ENCODE measurements around the gene ANKRD24. TPM values are rescaled to one million over a fixed set of nuclear protein-coding genes. Genes with fewer than 3 reads are reported as not detected.

Gene ANKRD24
- polyA plus RNA-seq, 1 of the 3 experiments (the other 2 are of a cell fraction): 0.87 TPM

DNA sequence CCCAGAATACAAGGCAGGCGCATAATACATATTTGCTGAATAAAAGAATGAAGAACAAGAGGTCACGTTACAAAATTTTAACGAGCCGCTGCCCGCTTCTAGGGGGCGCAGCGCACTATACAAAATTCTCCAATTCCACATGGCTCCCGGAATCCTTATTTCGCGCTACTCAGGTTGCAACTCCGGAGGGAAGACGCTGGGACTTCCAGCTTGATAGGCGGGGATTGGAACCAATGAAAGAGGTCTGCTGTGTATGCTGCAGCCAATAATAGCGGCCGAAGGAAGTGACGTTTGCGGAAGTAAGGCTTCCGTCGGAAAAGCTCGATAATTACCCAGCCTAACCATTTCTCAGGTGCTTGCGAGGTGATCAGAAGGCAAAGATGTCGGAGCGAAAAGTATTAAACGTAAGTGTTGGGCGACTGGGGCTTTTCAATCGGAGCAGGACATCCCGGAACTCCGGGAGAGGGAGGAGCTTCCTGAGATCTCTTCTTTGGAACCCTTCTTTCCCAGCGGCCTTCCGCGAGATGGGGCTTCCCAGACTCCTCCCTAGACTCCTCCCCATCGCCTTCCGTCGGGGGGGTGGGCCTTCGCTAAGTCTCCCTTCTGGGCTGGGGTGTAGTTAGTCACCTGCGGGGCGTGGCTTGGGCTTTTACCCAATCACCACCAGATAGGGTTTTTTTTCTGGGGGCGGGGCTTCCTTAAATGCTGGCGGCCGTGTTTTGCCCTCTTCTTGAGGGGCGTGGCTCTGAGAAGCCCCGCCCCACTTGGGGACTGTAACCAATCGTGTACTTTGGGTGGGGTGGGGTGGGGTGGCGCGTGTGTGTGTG is 64.5 kb downstream of the ANKRD24 start, which contains the start of gene YJU2 (continued):
- TF ChIP-seq RXRA (IDR thresholded peaks at IDR 0.05; ENCODE audit: borderline replicate concordance, low read depth) (no peak), GABPA (IDR thresholded peaks at IDR 0.05; ENCODE audit: low read depth) (peak; percentile 99), RFX5 (IDR thresholded peaks at IDR 0.05; ENCODE audit: low read length) (peak; percentile 49; the same call in 1 of the 2 replicates), YY1 (IDR thresholded peaks at IDR 0.05; ENCODE audit: low read depth) (peak; percentile 74), GATA2 (CRISPR knock-in tag; IDR thresholded peaks at IDR 0.05) (no peak), NRF1 (IDR thresholded peaks at IDR 0.05; ENCODE audit: low read depth, low read length) (no peak), TAF1 (IDR thresholded peaks at IDR 0.05; ENCODE audit: borderline replicate concordance, low read depth, low read length) (peak; percentile 70), POLR2AphosphoS5 (IDR thresholded peaks at IDR 0.05; ENCODE audit: low read depth, low read length) (peak; percentile 91), SMC3 (IDR thresholded peaks at IDR 0.05; ENCODE audit: low read depth, low read length) (no peak)
- TF ChIP-seq, protein P1, sequence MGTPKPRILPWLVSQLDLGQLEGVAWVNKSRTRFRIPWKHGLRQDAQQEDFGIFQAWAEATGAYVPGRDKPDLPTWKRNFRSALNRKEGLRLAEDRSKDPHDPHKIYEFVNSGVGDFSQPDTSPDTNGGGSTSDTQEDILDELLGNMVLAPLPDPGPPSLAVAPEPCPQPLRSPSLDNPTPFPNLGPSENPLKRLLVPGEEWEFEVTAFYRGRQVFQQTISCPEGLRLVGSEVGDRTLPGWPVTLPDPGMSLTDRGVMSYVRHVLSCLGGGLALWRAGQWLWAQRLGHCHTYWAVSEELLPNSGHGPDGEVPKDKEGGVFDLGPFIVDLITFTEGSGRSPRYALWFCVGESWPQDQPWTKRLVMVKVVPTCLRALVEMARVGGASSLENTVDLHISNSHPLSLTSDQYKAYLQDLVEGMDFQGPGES (IDR thresholded peaks at IDR 0.05; ENCODE audit: low read depth, low read length): no peak; the same call in 1 of the 2 replicates
- TF ChIP-seq, protein P2, sequence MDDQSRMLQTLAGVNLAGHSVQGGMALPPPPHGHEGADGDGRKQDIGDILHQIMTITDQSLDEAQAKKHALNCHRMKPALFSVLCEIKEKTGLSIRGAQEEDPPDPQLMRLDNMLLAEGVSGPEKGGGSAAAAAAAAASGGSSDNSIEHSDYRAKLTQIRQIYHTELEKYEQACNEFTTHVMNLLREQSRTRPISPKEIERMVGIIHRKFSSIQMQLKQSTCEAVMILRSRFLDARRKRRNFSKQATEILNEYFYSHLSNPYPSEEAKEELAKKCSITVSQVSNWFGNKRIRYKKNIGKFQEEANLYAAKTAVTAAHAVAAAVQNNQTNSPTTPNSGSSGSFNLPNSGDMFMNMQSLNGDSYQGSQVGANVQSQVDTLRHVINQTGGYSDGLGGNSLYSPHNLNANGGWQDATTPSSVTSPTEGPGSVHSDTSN (IDR thresholded peaks at IDR 0.05): peak; percentile 100

DNA sequence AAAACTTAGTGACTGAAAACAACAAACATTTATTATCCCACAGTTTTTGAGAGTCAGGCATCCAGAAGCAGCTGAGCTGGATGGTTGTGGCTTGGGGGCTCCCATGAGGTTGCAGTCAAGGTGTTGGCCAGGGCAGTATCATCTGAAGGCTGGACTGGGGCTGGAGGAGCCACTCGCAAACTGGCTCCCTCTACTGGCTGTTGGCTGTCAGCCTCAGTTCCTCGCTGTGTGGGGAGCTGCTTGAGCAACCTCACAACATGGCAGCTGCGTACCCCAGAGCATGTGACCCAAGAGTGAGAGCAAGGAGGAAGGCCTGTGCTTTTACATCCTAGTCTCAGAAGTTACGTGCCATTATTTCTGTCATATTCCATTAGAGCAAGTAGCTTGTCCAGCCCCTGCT is 74.1 kb downstream of the ANKRD24 start:
- H3K9me3 ChIP-seq: 0 out of 2 replicates have a peak, but pooled peaks cover 6% of the 10 kb centered on the region
- no peak overlapping the region for H3K4me3 ChIP-seq (ENCODE audit: low read depth in 2 of 2, low read length in 1 of 2)
- 100% methylated on average over 1 of the region's 4 CpGs for WGBS (ENCODE audit: low lambda C conversion rate)
- POLR2A ChIA-PET: interaction anchor here (1.1 kb wide), 1 partner anchor 8 kb away, joined by 3 read pairs; no protein-coding TSS in a partner anchor
- H3K36me3 ChIP-seq (replicated peaks in 1 of 2; ENCODE audit: control insufficient read depth in 1 of 2, insufficient read depth in 2 of 2, low read length in 1 of 2): peaks cover 23 to 51% of the 10 kb centered on the region in 2 experiments
- H3K79me2 ChIP-seq (ENCODE audit: insufficient read depth): no peaks in the 10 kb centered on the region
- DNase-seq: no peak
- CTCF ChIA-PET: interaction anchor here (0.7 to 1.3 kb wide), 3 partner anchors 12 to 144 kb away, joined by 3 to 4 read pairs (median 4); partner anchors contain the start of gene SH3GL1
- H3K4me2 ChIP-seq: no peak overlapping the region
- no peaks in the 10 kb centered on the region for H4K20me1 ChIP-seq (ENCODE audit: insufficient read depth)
- no peak overlapping the region for H2AFZ ChIP-seq (ENCODE audit: low read depth)
- no peak overlapping the region for H3K27ac ChIP-seq (ENCODE audit: low read depth in 2 of 2, low read length in 1 of 2)
- H3K9ac ChIP-seq: no peak overlapping the region
- H3K27me3 ChIP-seq (ENCODE audit: insufficient read depth): no peaks in the 10 kb centered on the region
- no peaks in the 10 kb centered on the region for H3K9me2 ChIP-seq
- TF ChIP-seq, protein P3, sequence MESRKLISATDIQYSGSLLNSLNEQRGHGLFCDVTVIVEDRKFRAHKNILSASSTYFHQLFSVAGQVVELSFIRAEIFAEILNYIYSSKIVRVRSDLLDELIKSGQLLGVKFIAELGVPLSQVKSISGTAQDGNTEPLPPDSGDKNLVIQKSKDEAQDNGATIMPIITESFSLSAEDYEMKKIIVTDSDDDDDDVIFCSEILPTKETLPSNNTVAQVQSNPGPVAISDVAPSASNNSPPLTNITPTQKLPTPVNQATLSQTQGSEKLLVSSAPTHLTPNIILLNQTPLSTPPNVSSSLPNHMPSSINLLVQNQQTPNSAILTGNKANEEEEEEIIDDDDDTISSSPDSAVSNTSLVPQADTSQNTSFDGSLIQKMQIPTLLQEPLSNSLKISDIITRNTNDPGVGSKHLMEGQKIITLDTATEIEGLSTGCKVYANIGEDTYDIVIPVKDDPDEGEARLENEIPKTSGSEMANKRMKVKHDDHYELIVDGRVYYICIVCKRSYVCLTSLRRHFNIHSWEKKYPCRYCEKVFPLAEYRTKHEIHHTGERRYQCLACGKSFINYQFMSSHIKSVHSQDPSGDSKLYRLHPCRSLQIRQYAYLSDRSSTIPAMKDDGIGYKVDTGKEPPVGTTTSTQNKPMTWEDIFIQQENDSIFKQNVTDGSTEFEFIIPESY (IDR thresholded peaks at IDR 0.05; ENCODE audit: borderline replicate concordance, low read depth): no peak
- TF ChIP-seq CHD2 (IDR thresholded peaks at IDR 0.05; ENCODE audit: low read length, partially characterized antibody): no peak
- TF ChIP-seq, protein P4, sequence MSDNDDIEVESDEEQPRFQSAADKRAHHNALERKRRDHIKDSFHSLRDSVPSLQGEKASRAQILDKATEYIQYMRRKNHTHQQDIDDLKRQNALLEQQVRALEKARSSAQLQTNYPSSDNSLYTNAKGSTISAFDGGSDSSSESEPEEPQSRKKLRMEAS (IDR thresholded peaks at IDR 0.05; ENCODE audit: low read depth): no peak
- no peak for TF ChIP-seq FOSL2 (IDR thresholded peaks at IDR 0.05; ENCODE audit: borderline replicate concordance, low read depth)
- TF ChIP-seq, protein P5, sequence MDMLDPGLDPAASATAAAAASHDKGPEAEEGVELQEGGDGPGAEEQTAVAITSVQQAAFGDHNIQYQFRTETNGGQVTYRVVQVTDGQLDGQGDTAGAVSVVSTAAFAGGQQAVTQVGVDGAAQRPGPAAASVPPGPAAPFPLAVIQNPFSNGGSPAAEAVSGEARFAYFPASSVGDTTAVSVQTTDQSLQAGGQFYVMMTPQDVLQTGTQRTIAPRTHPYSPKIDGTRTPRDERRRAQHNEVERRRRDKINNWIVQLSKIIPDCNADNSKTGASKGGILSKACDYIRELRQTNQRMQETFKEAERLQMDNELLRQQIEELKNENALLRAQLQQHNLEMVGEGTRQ (IDR thresholded peaks at IDR 0.05; ENCODE audit: borderline replicate concordance, low read depth, low read length): no peak
- TF ChIP-seq POLR2AphosphoS5 (IDR thresholded peaks at IDR 0.05; ENCODE audit: low read depth, low read length): no peak
- TF ChIP-seq, protein P1 (IDR thresholded peaks at IDR 0.05; ENCODE audit: low read depth, low read length): no peak
- H3F3A ChIP-seq (replicated peaks; ENCODE audit: insufficient read depth): no peaks in the 10 kb centered on the region
- H3K4me1 ChIP-seq (ENCODE audit: control insufficient read depth in 1 of 2, insufficient read depth in 2 of 2, low read depth in 1 of 2, low read length in 1 of 2): no peaks in the 10 kb centered on the region

Measured in SK-N-SH (cell line).